Hepatocyte (in vitro differentiated cells): Measurements from ENCODE around the gene GMPPB. TPM values are rescaled to one million over a fixed set of nuclear protein-coding genes. Genes with fewer than 3 reads are reported as not detected.

Experiments used
- DNase-seq: peaks from one replicate; pipeline ENCODE4 v3.0.0-alpha.2; 2016; ENCODE audit warnings: low spot score
- H2AFZ ChIP-seq: fragments of 200-600 bp; sonication (generic); 2 replicates; pipeline ENCODE4 v1.6.0; 2016; ENCODE audit warnings: antibody characterized with exemption, mild to moderate bottlenecking
- H3K27ac ChIP-seq: fragments of 200-600 bp; sonication (generic); 2 replicates; pipeline ENCODE4 v1.5.1; 2016; ENCODE audit warnings: mild to moderate bottlenecking
- H3K27me3 ChIP-seq: fragments of 200-600 bp; sonication (generic); 2 replicates; pipeline ENCODE4 v1.6.1; 2016
- H3K36me3 ChIP-seq: fragments of 200-600 bp; sonication (generic); replicated peaks from 2 replicates; pipeline ENCODE4 v1.5.1; 2016; ENCODE audit warnings: low read depth; ENCODE audit not compliant: insufficient read depth
- H3K4me1 ChIP-seq: fragments of 200-600 bp; sonication (generic); 2 replicates; pipeline ENCODE4 v1.5.1; 2016; ENCODE audit warnings: mild to moderate bottlenecking, moderate library complexity; ENCODE audit not compliant: insufficient read depth
- H3K4me2 ChIP-seq: fragments of 200-600 bp; sonication (generic); 2 replicates; pipeline ENCODE4 v1.6.0; 2016
- H3K4me3 ChIP-seq: fragments of 200-600 bp; sonication (generic); 2 replicates; pipeline ENCODE4 v1.5.1; 2016; ENCODE audit warnings: mild to moderate bottlenecking
- H3K79me2 ChIP-seq: fragments of 200-600 bp; sonication (generic); 2 replicates; pipeline ENCODE4 v1.6.0; 2017; ENCODE audit warnings: mild to moderate bottlenecking
- H3K9me2 ChIP-seq: fragments of 200-600 bp; sonication (generic); replicated peaks from 2 replicates; pipeline ENCODE4 v1.6.0; 2017; ENCODE audit warnings: mild to moderate bottlenecking; ENCODE audit not compliant: insufficient read depth
- H3K9me3 ChIP-seq: fragments of 200-600 bp; sonication (generic); 2 replicates; pipeline ENCODE4 v1.5.1; 2016; ENCODE audit warnings: low read depth, mild to moderate bottlenecking
- H4K20me1 ChIP-seq: fragments of 200-600 bp; sonication (generic); 2 replicates; pipeline ENCODE4 v1.6.0; 2016; ENCODE audit warnings: mild to moderate bottlenecking; ENCODE audit not compliant: insufficient read depth, poor library complexity, severe bottlenecking
- EZH2 ChIP-seq: fragments of 200-600 bp; sonication (generic); IDR thresholded peaks from 2 replicates; pipeline ENCODE4 v1.6.1; 2016; ENCODE audit warnings: antibody characterized with exemption, mild to moderate bottlenecking, borderline replicate concordance
- EZH2phosphoT487 ChIP-seq: fragments of 200-600 bp; sonication (generic); IDR thresholded peaks from one replicate; pipeline ENCODE4 v1.6.1; 2018; ENCODE audit warnings: antibody characterized with exemption, mild to moderate bottlenecking, low read depth, moderate library complexity; ENCODE audit not compliant: unreplicated experiment, severe bottlenecking
- WGBS: methylation state at CpG from one replicate; pipeline ENCODE4 v1.1.6; 2016; ENCODE audit warnings: low lambda C conversion rate; ENCODE audit errors: missing lambda C conversion rate; 5-methylcytosine and 5-hydroxymethylcytosine counted together
- polyA plus RNA-seq: library from polyadenylated mRNA; unstranded; fragments of >200 nt; fragmentation: Nextera tagmentation; extraction: Ambion mirVana; gene quantifications from 2 replicates; pipeline ENCODE4 v1.2.1, GENCODE V29; 2016
- total RNA-seq: library from RNA; depleted of rRNA; stranded (reverse); fragments of >200 nt; gene quantifications from 2 replicates; pipeline ENCODE4 v1.2.3, GENCODE V29; 2014
- TF ChIP-seq, protein P1 (sequence below): fragments of 200-600 bp; sonication (generic); IDR thresholded peaks from 2 replicates; pipeline ENCODE4 v1.5.1; 2016; ENCODE audit warnings: antibody characterized with exemption, mild to moderate bottlenecking; ENCODE audit not compliant: poor library complexity

The GMPPB gene
- total and polyA plus RNA-seq, 2 experiments from 2014 or later: 24.3 to 41.0 TPM

- DNase-seq: no peak
- no peaks in the 10 kb centered on the region for H3K9me2 ChIP-seq
- WGBS: 90% methylated on average over 75 of the region's 75 CpGs
- no peaks in the 10 kb centered on the region for H3K27me3 ChIP-seq
- no peaks in the 10 kb centered on the region for H3K36me3 ChIP-seq
- H2AFZ ChIP-seq: no peak overlapping the region
- peaks cover 9% of the 10 kb centered on the region for H3K79me2 ChIP-seq
- peak overlapping the region; percentile 92 for H3K4me2 ChIP-seq
- H3K27ac ChIP-seq: no peak overlapping the region
- H4K20me1 ChIP-seq: peaks cover 3% of the 10 kb centered on the region
- TF ChIP-seq EZH2phosphoT487: no peak
- no peak for TF ChIP-seq EZH2
- TF ChIP-seq, protein P1, sequence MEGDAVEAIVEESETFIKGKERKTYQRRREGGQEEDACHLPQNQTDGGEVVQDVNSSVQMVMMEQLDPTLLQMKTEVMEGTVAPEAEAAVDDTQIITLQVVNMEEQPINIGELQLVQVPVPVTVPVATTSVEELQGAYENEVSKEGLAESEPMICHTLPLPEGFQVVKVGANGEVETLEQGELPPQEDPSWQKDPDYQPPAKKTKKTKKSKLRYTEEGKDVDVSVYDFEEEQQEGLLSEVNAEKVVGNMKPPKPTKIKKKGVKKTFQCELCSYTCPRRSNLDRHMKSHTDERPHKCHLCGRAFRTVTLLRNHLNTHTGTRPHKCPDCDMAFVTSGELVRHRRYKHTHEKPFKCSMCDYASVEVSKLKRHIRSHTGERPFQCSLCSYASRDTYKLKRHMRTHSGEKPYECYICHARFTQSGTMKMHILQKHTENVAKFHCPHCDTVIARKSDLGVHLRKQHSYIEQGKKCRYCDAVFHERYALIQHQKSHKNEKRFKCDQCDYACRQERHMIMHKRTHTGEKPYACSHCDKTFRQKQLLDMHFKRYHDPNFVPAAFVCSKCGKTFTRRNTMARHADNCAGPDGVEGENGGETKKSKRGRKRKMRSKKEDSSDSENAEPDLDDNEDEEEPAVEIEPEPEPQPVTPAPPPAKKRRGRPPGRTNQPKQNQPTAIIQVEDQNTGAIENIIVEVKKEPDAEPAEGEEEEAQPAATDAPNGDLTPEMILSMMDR: no peak
- no peaks in the 10 kb centered on the region for H3K9me3 ChIP-seq
- peaks cover 18% of the 10 kb centered on the region for H3K4me1 ChIP-seq
- H3K4me3 ChIP-seq: no peak overlapping the region
Observed at GRCh38 chr3:49717959-49718857, 5.5 kb downstream of the GMPPB start.

- Histone ChIP-seq H3K36me3 (no peaks in the 10 kb centered on the region), H3K4me1 (peaks cover 12% of the 10 kb centered on the region), H4K20me1 (peaks cover 3% of the 10 kb centered on the region), H3K79me2 (peaks cover 1% of the 10 kb centered on the region), H3K9me2 (no peaks in the 10 kb centered on the region), H3K4me3 (no peak overlapping the region), H3K27me3 (no peaks in the 10 kb centered on the region), H3K27ac (no peak overlapping the region), H3K4me2 (no peak overlapping the region), H3K9me3 (no peaks in the 10 kb centered on the region), H2AFZ (no peak overlapping the region)
- TF ChIP-seq EZH2phosphoT487 (no peak), EZH2 (no peak)
- TF ChIP-seq, protein P1: no peak
- WGBS: 92% methylated on average over 14 of the region's 14 CpGs
- DNase-seq: peak; percentile 3
Observed at GRCh38 chr3:49717211-49717958, 6.4 kb downstream of the GMPPB start.

GRCh38 chr3:49716691-49717210 lies 7.0 kb downstream of the GMPPB start:
- no peak overlapping the region for H2AFZ ChIP-seq
- H3K27ac ChIP-seq: no peak overlapping the region
- H3K79me2 ChIP-seq: no peaks in the 10 kb centered on the region
- peak; percentile 3 for DNase-seq
- WGBS: 95% methylated on average over 15 of the region's 16 CpGs
- H3K9me2 ChIP-seq: no peaks in the 10 kb centered on the region
- no peak overlapping the region for H3K4me2 ChIP-seq
- peaks cover 3% of the 10 kb centered on the region for H4K20me1 ChIP-seq
- no peaks in the 10 kb centered on the region for H3K27me3 ChIP-seq
- H3K4me3 ChIP-seq: no peak overlapping the region
- no peaks in the 10 kb centered on the region for H3K36me3 ChIP-seq
- H3K9me3 ChIP-seq: no peaks in the 10 kb centered on the region
- H3K4me1 ChIP-seq: peaks cover 10% of the 10 kb centered on the region
- TF ChIP-seq, protein P1: no peak
- TF ChIP-seq EZH2phosphoT487 (no peak), EZH2 (no peak)
